T-helper 9 cell (primary cell): ENCODE data around the gene TARBP1.
"Not testable (repeated sequence)": the region's sequence is repeated elsewhere in the genome, so short reads cannot be mapped to it uniquely, and the experiment has no call there.

Experiments
- DNase-seq: peaks from one replicate; pipeline ENCODE4 v3.0.0-alpha.2; 2020

TARBP1 gene

GRCh38 chr1:234381699-234382555 is 97.1 kb downstream of the TARBP1 start:
- DNase-seq, result no peak

DNA sequence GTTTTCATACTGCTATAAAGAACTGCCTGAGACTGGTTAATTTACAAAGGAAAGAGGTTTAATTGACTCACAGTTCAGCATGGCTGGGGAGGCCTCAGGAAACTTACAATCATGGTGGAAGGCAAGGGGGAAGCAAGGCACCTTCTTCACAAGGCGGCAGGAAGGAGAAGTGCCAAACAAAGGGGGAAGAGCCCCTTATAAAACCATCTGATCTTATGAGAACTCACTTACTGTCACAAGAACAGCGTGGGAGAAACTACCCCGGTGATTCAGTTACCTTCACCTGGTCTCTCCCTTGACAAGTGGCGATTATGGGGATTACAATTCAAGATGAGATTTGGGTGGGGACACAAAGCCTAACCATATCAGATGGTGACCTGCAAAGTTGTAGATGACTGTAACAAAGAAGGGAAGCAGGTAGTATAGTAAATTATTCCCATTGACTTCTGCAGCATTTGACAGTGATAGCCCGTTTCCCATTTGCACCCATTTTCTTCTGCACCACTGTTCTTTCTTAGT is 99.3 kb downstream of the TARBP1 start:
- not testable (repeated sequence) for DNase-seq

GRCh38 chr1:234375672-234376071 is 103.3 kb downstream of the TARBP1 start:
- DNase-seq, result no peak

DNA sequence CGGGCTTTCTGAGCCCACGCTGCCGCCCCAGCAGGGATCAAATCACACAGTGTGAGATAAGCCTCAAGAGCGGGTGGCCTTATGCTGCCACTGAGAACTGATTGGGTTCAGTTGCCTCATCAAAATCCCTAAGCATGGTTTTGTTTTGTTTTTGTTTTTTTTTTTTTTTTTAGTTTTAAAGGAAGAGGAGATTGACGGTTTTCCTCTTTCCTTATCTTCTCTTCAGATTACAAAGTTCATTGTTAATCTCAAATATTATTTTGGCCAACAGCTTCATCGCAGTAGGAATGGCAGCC is 105.1 kb downstream of the TARBP1 start:
- no peak for DNase-seq

DNA sequence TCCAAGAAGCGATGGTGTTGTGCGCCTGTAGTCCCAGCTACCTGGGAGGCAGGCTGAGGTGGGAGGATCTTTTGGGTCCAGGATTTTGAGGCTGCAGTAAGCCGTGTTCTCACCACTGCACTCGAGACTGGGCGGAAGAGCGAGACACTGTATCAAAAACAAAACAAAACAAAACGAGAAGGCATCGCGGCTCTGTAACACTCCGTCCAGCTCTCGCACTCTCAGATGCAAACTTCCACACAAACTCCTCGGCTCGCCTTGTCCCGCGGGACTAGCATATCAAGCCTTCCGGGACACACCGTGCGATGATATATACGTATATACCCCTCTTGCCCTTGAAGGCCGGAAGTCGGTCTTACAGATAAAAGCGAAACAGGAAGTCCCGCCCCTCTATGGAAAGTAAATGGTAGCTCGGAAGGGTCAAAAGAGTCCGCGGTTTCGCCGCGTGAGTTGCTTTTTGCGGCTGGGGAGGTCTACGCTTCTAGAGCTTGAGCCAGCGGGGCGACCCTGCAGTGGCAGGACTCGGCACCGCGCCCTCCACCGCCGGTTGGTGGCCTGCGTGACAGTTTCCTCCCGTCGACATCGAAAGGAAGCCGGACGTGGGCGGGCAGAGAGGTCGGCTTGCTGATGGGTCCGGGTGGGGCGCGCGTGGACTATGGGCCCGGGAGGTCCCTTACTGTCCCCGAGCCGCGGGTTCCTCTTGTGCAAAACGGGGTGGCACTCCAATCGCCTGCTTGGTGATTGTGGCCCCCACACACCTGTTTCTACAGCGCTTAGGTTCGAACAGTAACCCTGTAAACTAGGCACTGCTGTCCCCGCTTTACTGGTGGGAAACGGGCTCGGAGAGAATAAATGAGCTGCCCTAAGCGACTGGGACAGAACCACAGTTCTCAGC is 105.7 kb downstream of the TARBP1 start, which contains the start of gene COA6:
TSS of gene COA6 (plus strand) at position 393 of the 895 bp plus-strand sequence. CDS start at position 404, 11 bp downstream.
- DNase-seq, result peak; percentile 76

DNA sequence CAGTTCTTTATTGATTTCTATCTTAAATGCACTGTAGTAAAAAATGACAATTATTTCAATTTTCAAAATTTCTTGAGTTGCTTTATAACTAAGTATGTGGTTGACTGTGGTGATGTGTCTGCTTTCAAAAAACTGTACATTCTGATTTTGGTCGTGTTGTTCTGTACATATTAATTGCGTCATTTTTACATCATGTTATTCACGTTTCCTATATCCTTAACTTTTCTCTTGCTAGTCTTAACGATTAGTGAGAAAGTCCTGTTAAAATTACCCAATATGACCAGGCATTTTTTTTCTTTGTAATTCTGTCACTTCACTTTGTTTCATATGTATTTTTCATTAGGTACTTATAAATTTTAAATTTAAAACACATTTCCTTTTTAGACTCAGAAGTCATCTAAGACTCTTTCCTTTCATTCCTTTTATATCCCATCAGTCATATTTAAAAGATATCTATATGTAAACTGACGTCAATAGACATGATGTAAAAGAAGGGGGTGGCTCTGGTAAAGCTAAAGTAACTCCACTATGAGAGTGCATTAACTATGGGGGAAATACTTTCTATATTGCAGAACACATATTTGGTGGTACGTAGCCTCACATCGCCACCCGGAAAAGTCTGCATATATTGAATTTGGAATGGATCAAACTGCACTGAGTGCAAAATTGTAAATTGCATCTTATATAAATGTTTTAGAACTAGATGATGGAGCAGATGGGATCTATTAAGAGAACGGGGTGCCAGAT is 106.8 kb downstream of the TARBP1 start:
- DNase-seq, result no peak

GRCh38 chr1:234371414-234371813 is 107.6 kb downstream of the TARBP1 start:
- DNase-seq, result no peak

DNA sequence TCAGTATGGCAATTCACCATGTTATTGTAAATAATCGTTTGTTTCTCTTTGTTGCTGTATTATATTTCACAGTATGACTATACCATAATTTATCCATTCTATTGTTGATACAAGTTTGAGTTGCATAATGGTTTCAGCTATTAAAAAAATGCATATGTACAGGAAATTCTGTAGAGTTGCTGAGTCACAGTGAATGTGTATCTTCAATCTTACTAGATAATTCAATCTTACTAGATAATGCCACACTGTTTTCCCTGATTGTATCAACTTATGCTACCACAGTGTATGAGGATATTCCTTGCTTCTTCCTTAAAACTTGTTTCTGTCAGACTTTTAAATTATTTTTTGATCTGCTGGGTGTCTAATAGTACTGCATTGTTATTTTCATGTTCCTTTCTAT is 109.2 kb downstream of the TARBP1 start:
- DNase-seq, result no peak

GRCh38 chr1:234369033-234369430 is 109.9 kb downstream of the TARBP1 start:
- DNase-seq, result no peak

DNA sequence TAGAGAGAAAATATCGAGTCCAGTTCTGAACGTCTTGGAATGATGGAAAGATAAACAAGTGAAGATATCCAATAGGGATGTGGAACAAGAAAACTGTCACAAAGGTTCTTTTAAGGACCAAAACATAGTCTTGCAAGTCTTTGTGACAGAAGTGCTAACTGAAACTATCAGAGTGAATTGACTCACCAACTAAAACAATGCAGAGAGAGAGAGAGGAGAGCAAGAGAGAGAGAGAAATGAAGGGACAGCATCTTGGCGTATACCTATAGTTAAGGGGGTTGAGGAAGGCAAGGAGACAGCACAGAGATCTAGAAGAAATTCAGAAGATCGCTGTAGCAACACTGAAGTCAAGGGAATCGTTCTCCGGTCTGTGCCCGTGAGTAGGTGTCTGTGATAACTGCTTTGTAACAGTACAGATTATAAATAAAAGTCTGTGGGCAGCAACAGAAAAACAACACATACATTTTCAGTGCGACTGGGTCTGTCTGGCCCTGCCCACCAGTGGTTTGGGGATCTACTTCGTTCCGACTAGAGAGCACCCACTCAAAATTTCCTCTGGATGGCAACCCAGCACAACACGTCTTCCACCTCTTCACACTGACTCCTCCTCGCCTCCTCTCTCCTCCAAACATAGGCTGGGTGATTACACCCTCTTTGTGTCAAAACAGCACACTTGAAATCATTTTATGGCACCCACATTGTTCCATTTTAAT is 110.5 kb downstream of the TARBP1 start:
- peak; percentile 1 for DNase-seq

- DNase-seq, result no peak
These were observed 116.4 kb downstream of the TARBP1 start for GRCh38 chr1:234362558-234362957.

- no peak for DNase-seq
These were observed 117.8 kb downstream of the TARBP1 start for GRCh38 chr1:234361102-234361603.

GRCh38 chr1:234357831-234358230 is 121.1 kb downstream of the TARBP1 start:
- DNase-seq, result no peak

- peak; percentile 13 for DNase-seq
These were observed 122.2 kb downstream of the TARBP1 start for GRCh38 chr1:234356615-234357269.

DNA sequence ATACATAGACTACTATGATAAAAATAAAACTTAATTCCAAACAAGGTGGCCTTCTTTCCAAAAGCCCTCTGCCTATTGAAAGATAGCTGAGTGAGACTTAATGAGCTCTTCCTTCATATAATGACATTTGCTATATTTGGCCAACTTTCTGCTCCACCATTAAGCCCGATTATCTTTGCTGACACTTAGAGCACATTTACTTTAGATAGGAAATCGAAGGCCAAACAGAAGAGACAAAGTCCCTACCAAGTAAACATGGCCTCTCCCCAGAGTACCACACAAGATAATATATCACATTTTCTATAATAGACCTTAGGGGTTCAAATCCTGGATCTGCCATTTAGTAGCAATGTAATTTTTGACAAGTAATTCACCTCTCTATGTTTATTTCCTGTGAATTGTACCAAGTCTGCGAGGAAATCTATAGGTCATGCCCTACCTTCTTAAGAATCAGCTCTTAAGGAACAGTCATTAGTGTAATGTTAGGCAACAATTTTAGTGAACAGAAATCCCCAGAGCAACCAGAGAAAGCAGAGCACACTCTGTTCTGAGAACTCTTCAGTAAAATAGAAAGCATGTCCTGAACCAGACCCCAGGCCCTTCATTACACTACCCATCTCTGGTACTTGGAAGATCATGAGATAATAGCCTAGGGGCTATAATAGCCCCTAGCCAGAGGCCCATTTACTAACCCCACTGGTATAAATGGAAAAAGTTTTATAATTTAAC is 123.0 kb downstream of the TARBP1 start:
- DNase-seq, result no peak

GRCh38 chr1:234348964-234349363 is 130.0 kb downstream of the TARBP1 start:
- DNase-seq, result no peak

DNA sequence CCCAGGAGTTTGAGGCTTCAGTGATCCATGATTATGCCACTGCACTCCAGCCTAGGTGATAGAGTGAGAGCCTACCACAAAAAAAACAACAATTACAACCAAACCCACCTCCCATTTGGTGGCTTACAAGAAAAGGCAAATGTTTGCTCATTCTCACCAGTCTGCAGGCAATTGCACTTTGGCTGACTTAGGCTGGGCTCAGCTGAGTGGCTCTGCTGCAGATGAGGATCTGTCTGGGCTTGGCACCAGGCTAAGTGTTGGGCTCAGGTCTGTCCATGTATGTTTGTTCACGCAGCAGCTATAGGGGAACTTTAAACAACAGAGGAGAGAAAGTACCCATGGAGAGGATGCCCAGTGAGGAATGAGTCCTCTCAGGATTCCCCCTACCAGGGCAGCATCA is 133.7 kb downstream of the TARBP1 start:
- DNase-seq, result no peak

DNA sequence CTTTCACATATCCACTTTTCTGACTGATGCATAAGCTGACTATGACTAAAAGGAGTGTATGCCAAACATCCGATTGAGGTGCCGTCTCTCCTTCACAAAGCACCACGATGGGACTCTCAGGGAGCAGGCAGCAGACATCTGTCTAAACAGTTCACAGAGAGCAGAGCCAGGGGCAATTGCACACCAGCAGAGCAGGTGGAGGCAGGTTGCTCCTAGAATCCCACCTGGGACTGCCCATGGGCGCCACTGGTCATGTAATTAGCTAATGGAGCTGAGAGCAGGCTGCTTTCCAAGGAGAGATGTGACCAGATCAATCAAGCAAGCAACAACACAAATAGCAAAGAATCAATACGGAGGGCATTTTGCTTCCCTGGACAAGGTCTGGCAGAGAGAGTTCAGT is 136.2 kb downstream of the TARBP1 start:
- DNase-seq, result no peak
